ENCODE data around the gene KRTAP10-1.

Gene KRTAP10-1

GRCh38 chr21:44527156-44527982 is 12.6 kb downstream of the KRTAP10-1 start:
- no peak for DNase-seq (ENCODE audit: low read depth)

- DNase-seq (ENCODE audit: low read depth) = no peak
Measured at GRCh38 chr21:44526096-44526997, 13.6 kb downstream of the KRTAP10-1 start.

- no peak for DNase-seq (ENCODE audit: low read depth)
Measured at GRCh38 chr21:44525391-44526095, 14.5 kb downstream of the KRTAP10-1 start.

- no peak for DNase-seq (ENCODE audit: low read depth)
Measured at GRCh38 chr21:44524414-44525371, 15.3 kb downstream of the KRTAP10-1 start.

- no peak for DNase-seq (ENCODE audit: low read depth)
Measured at GRCh38 chr21:44523567-44524413, 16.2 kb downstream of the KRTAP10-1 start.

- no peak for DNase-seq (ENCODE audit: low read depth)
Measured at GRCh38 chr21:44522753-44523204, 17.2 kb downstream of the KRTAP10-1 start.

- DNase-seq (ENCODE audit: low read depth) = no peak
Measured at GRCh38 chr21:44521928-44522752, 17.9 kb downstream of the KRTAP10-1 start.

GRCh38 chr21:44521301-44521927 is 18.6 kb downstream of the KRTAP10-1 start:
- DNase-seq (ENCODE audit: low read depth) = no peak

- DNase-seq (ENCODE audit: low read depth) = no peak
Measured at GRCh38 chr21:44520326-44521300, 19.4 kb downstream of the KRTAP10-1 start.

- DNase-seq (ENCODE audit: low read depth) = no peak
Measured at GRCh38 chr21:44519346-44520325, 20.4 kb downstream of the KRTAP10-1 start.

- DNase-seq (ENCODE audit: low read depth) = no peak
Measured at GRCh38 chr21:44518686-44519085, 21.3 kb downstream of the KRTAP10-1 start.

GRCh38 chr21:44517175-44517899 is 22.7 kb downstream of the KRTAP10-1 start:
- DNase-seq (ENCODE audit: low read depth) = no peak

GRCh38 chr21:44516828-44517174 is 23.2 kb downstream of the KRTAP10-1 start:
- no peak for DNase-seq (ENCODE audit: low read depth)

- DNase-seq (ENCODE audit: low read depth) = no peak
Measured at GRCh38 chr21:44516342-44516741, 23.7 kb downstream of the KRTAP10-1 start.

GRCh38 chr21:44515359-44516165 is 24.4 kb downstream of the KRTAP10-1 start:
- no peak for DNase-seq (ENCODE audit: low read depth)

All from amniotic epithelial cell (primary cell).